Suprapubic skin (tissue), 3 donors: ENCODE results near the gene CCDC92B.

Experiments used
- POLR2A ChIP-seq, 2 donors: fragments of 450-650 bp; IDR thresholded peaks; one replicate each; pipeline ENCODE4 v1.6.1; 2017; ENCODE audit warnings: antibody characterized with exemption in 2 of 2, mild to moderate bottlenecking in 2 of 2, moderate library complexity in 2 of 2
- TF ChIP-seq, protein P1 (sequence below), 2 donors: fragments of 200-600 bp in 1 of 2; fragments of 450-650 bp in 1 of 2; sonication (generic) in 1 of 2; IDR thresholded peaks; one replicate each; pipeline ENCODE4 v1.5.1; 2016 to 2019; ENCODE audit warnings: antibody characterized with exemption in 2 of 2, mild to moderate bottlenecking in 1 of 2, moderate library complexity in 1 of 2

DNA sequence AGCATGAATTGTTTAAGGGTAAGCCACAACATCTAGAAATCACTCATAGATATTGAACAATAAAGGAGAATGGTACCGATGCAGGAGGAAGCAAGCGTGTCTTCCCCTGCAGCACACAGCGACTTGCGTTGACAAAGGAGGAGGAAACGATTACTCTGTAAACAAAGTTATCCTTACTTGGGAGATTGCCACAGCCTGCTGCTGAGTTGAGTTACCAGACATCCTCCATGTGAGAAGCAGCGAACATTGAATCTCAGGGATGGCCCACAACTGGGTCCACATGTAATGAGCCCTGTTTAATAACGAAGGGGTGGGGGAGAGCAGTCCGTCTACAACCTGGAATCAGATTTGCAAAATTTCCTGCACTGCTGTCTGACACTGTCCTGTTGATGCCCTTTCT lies 65.5 kb downstream of the CCDC92B start:
- TF ChIP-seq, protein P1, sequence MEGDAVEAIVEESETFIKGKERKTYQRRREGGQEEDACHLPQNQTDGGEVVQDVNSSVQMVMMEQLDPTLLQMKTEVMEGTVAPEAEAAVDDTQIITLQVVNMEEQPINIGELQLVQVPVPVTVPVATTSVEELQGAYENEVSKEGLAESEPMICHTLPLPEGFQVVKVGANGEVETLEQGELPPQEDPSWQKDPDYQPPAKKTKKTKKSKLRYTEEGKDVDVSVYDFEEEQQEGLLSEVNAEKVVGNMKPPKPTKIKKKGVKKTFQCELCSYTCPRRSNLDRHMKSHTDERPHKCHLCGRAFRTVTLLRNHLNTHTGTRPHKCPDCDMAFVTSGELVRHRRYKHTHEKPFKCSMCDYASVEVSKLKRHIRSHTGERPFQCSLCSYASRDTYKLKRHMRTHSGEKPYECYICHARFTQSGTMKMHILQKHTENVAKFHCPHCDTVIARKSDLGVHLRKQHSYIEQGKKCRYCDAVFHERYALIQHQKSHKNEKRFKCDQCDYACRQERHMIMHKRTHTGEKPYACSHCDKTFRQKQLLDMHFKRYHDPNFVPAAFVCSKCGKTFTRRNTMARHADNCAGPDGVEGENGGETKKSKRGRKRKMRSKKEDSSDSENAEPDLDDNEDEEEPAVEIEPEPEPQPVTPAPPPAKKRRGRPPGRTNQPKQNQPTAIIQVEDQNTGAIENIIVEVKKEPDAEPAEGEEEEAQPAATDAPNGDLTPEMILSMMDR (IDR thresholded peaks at IDR 0.05): no peak
- TF ChIP-seq POLR2A (IDR thresholded peaks at IDR 0.05): no peak
